ENCODE measurements around the gene PGAP1.
"Not testable (repeated sequence)": the region's sequence is repeated elsewhere in the genome, so short reads cannot be mapped to it uniquely, and the experiment has no call there.

GRCh38 chr2:196905365-196905764 is 21.1 kb downstream of the PGAP1 start:
- TF ChIP-seq CTCF (conservative IDR thresholded peaks at IDR 0.05; ENCODE audit: low read length); EZH2phosphoT487 (IDR thresholded peaks at IDR 0.05; ENCODE audit: borderline replicate concordance): not testable (repeated sequence)

Measured in Loucy (cell line).